Endothelial cell of umbilical vein (primary cell): Measurements from ENCODE around the gene PRLHR. TPM values are rescaled to one million over a fixed set of nuclear protein-coding genes. Genes with fewer than 3 reads are reported as not detected.

ENCODE experiments used
- BruUV-seq: library from RNA; stranded (reverse); fragments of 400-500 nt; replicated peaks from 2 replicates; lab custom pipeline; 2021; lab: Mats Ljungman, UMichigan
- CTCF ChIA-PET: fragments of 300-600, 350-600 bp; sonication (Branson Sonifier 250); formaldehyde crosslinking; loops from one replicate; lab custom pipeline; 2021; ENCODE audit warnings: antibody characterized with exemption, inconsistent platforms; lab: Charles Lee
- POLR2A ChIA-PET: fragments of 300-600, 350-600 bp; sonication (Branson Sonifier 250); formaldehyde crosslinking; loops from one replicate; lab custom pipeline; 2021; ENCODE audit warnings: antibody characterized with exemption, inconsistent platforms; lab: Charles Lee
- DNase-seq: peaks from one replicate; pipeline ENCODE4 v3.0.0-alpha.2; 2011; ENCODE audit warnings: low read depth, low spot score
- FAIRE-seq: peaks from 2 replicates; lab custom pipeline; 2011; peaks lifted over from hg19 to GRCh38; lab: Jason Lieb, UNC
- H2AFZ ChIP-seq: 2 replicates; pipeline ENCODE4 v1.6.0; 2012; ENCODE audit warnings: low read depth, low read length, control low read depth, inconsistent platforms
- H3K27ac ChIP-seq: 2 replicates; pipeline ENCODE4 v1.5.1; 2011; ENCODE audit warnings: low read depth, mild to moderate bottlenecking, control low read depth, low read length, moderate library complexity; ENCODE audit not compliant: insufficient read depth
- H3K27me3 ChIP-seq, 2 experiments: 2 replicates each; pipeline versions ENCODE4 v1.6.0 to v1.6.1; 2011; ENCODE audit warnings: low read length in 2 of 2, mixed read lengths in 1 of 2; ENCODE audit not compliant: control insufficient read depth in 2 of 2, insufficient read depth in 2 of 2
- H3K36me3 ChIP-seq, 2 experiments: 2 replicates in 1 of 2; 3 replicates in 1 of 2; pipeline ENCODE4 v1.5.1; 2011; ENCODE audit warnings: low read length in 2 of 2, mild to moderate bottlenecking in 1 of 2, moderate library complexity in 1 of 2; ENCODE audit not compliant: control insufficient read depth in 2 of 2, insufficient read depth in 2 of 2; ENCODE audit errors: extremely low read depth in 1 of 2
- H3K4me1 ChIP-seq: 3 replicates; pipeline ENCODE4 v1.5.1; 2011; ENCODE audit warnings: mild to moderate bottlenecking, low read length; ENCODE audit not compliant: control insufficient read depth, insufficient read depth; ENCODE audit errors: extremely low read depth
- H3K4me2 ChIP-seq: 2 replicates; pipeline ENCODE4 v1.6.1; 2011; ENCODE audit warnings: low read length, control low read depth, mixed read lengths; ENCODE audit not compliant: insufficient read depth
- H3K4me3 ChIP-seq, 3 experiments: fragments of 200-600 bp in 1 of 3; sonication (generic), shearing (Covaris generic) in 1 of 3; replicated peaks in 1 of 3; 2 replicates each; pipeline ENCODE4 v1.5.1; 2011 to 2016; ENCODE audit warnings: control low read depth in 3 of 3, low read length in 3 of 3, mild to moderate bottlenecking in 2 of 3, inconsistent platforms in 1 of 3, low read depth in 1 of 3, moderate library complexity in 1 of 3; ENCODE audit not compliant: insufficient read depth in 1 of 3
- H3K79me2 ChIP-seq: 2 replicates; pipeline ENCODE4 v1.6.0; 2012; ENCODE audit warnings: low read length, inconsistent platforms; ENCODE audit not compliant: control insufficient read depth, insufficient read depth
- H3K9ac ChIP-seq: replicated peaks from 2 replicates; pipeline ENCODE3; 2011; ENCODE audit warnings: low read length, control low read depth; ENCODE audit not compliant: insufficient read depth; ENCODE audit errors: extremely low read depth
- H3K9me1 ChIP-seq: replicated peaks from 3 replicates; pipeline ENCODE4 v1.6.0; 2011; ENCODE audit warnings: mild to moderate bottlenecking, low read length; ENCODE audit not compliant: control insufficient read depth, insufficient read depth; ENCODE audit errors: extremely low read depth
- H3K9me3 ChIP-seq: replicated peaks from 2 replicates; pipeline ENCODE4 v1.5.1; 2012; ENCODE audit warnings: low read length, inconsistent platforms; ENCODE audit not compliant: control insufficient read depth, insufficient read depth
- H4K20me1 ChIP-seq: replicated peaks from 2 replicates; pipeline ENCODE3; 2011; ENCODE audit warnings: mild to moderate bottlenecking, low read length; ENCODE audit not compliant: control insufficient read depth, insufficient read depth; ENCODE audit errors: extremely low read depth
- CTCF ChIP-seq, 2 donors: IDR thresholded peaks; 1 replicate in 1 of 2; 2 replicates in 1 of 2; pipeline ENCODE4 v1.5.1; 2011; ENCODE audit warnings: low read length in 2 of 2, mild to moderate bottlenecking in 2 of 2, moderate library complexity in 2 of 2, control low read depth in 1 of 2, inconsistent platforms in 1 of 2, low read depth in 1 of 2; ENCODE audit not compliant: insufficient read depth in 1 of 2; ENCODE audit errors: extremely low read depth in 1 of 2
- EZH2 ChIP-seq: IDR thresholded peaks from 2 replicates; pipeline ENCODE4 v1.6.1; 2012; ENCODE audit warnings: borderline replicate concordance, low read depth, mild to moderate bottlenecking, moderate library complexity, low read length, inconsistent platforms; ENCODE audit not compliant: severe bottlenecking
- FOS ChIP-seq: IDR thresholded peaks from 2 replicates; pipeline ENCODE4 v1.6.1; 2011; ENCODE audit warnings: mild to moderate bottlenecking, low read length, moderate library complexity, borderline replicate concordance; ENCODE audit not compliant: insufficient read depth
- GATA2 ChIP-seq: IDR thresholded peaks from 2 replicates; pipeline ENCODE4 v1.7.0; 2011; ENCODE audit warnings: low read depth, mild to moderate bottlenecking, moderate library complexity, mixed read lengths, low read length; ENCODE audit not compliant: insufficient read length, insufficient read depth
- JUN ChIP-seq: IDR thresholded peaks from 2 replicates; pipeline ENCODE4 v1.6.1; 2011; ENCODE audit warnings: borderline replicate concordance, low read depth; ENCODE audit not compliant: insufficient read length, insufficient read depth
- MAX ChIP-seq: IDR thresholded peaks from 2 replicates; pipeline ENCODE4 v1.6.1; 2011; ENCODE audit not compliant: insufficient read depth, insufficient read length
- MYC ChIP-seq: IDR thresholded peaks from one replicate; pipeline ENCODE4 v1.6.1; 2011; ENCODE audit warnings: mild to moderate bottlenecking, low read depth, low read length
- POLR2A ChIP-seq: IDR thresholded peaks from 2 replicates; pipeline ENCODE4 v1.6.1; 2012; ENCODE audit warnings: low read depth, mild to moderate bottlenecking, control low read depth, low read length
- POLR2AphosphoS5 ChIP-seq: IDR thresholded peaks from 2 replicates; pipeline ENCODE4 v1.6.1; 2012; ENCODE audit warnings: low read depth, mild to moderate bottlenecking, control low read depth, low read length, moderate library complexity; ENCODE audit not compliant: insufficient read depth
- dilution Hi-C: fragments of 300-500 bp; cut with MboI; formaldehyde crosslinking; loops from one replicate; pipeline ENCODE4 v1.15.0; 2019; ENCODE audit warnings: low sequenced_read_pairs; ENCODE audit not compliant: extremely low pct_ligation_motif_present
- intact Hi-C: fragments of 100-400 bp; cut with micrococcal nuclease; formaldehyde crosslinking; loops from one replicate; pipeline ENCODE4 v1.10.0; 2022
- polyA plus RNA-seq, 4 experiments: library from polyadenylated mRNA; depleted of rRNA in 3 of 4; stranded (reverse) in 3 of 4; unstranded in 1 of 4; fragments of >200 nt; gene quantifications; 2 replicates each; pipeline versions ENCODE4 v1.2.1 to v1.2.3, GENCODE V29; 2011 to 2012; ENCODE audit warnings: missing spikeins in 1 of 4
- total RNA-seq: library from RNA; stranded (reverse); gene quantifications from 2 replicates; pipeline ENCODE4 v1.2.3, GENCODE V29; 2021

The PRLHR gene
- total and polyA plus RNA-seq, 2 donors (not counting 3 experiments of a cell fraction or from before 2014, with no cell fraction given): not detected

GRCh38 chr10:118629211-118629610 lies 33.8 kb upstream of the PRLHR start:
- Histone ChIP-seq H3K4me3 (no peak overlapping the region), H3K27ac (no peak overlapping the region), H4K20me1 (no peaks in the 10 kb centered on the region), H3K9me3 (no peaks in the 10 kb centered on the region), H3K27me3 (peaks cover 0 to 2% of the 10 kb centered on the region in 2 experiments), H3K4me1 (no peaks in the 10 kb centered on the region), H3K9me1 (no peaks in the 10 kb centered on the region), H3K79me2 (no peaks in the 10 kb centered on the region), H3K9ac (no peak overlapping the region), H2AFZ (no peak overlapping the region), H3K36me3 (no peaks in the 10 kb centered on the region), H3K4me2 (no peak overlapping the region)
- ChIA-PET POLR2A (no interaction called here), CTCF (interaction anchor here (1.7 kb wide), 1 partner anchor 14 kb away, joined by 6 read pairs; no protein-coding TSS in a partner anchor)
- dilution Hi-C loops: no loop called here
- BruUV-seq: no TSS peak
- no peak for FAIRE-seq
- intact Hi-C loops: no loop called here
- DNase-seq: no peak
- TF ChIP-seq MYC (no peak), POLR2A (no peak), JUN (no peak), FOS (no peak), MAX (no peak), CTCF (IDR thresholded peaks at IDR 0.05; ENCODE audit: extremely low read depth in 1 of 2, insufficient read depth in 1 of 2, low read depth in 1 of 2, low read length in 2 of 2) (no peak), GATA2 (no peak), EZH2 (no peak), POLR2AphosphoS5 (no peak)
